Measurements from ENCODE around the gene RPIA. TPM values are rescaled to one million over a fixed set of nuclear protein-coding genes. Genes with fewer than 3 reads are reported as not detected.
A peak's percentile ranks its signal among the peaks of the same experiment; 100 is the strongest.
"Not testable (repeated sequence)": the region's sequence is repeated elsewhere in the genome, so short reads cannot be mapped to it uniquely, and the experiment has no call there.

The RPIA gene
- total RNA-seq, 2 donors from 2014 or later = 4.1 to 4.7 TPM

DNA sequence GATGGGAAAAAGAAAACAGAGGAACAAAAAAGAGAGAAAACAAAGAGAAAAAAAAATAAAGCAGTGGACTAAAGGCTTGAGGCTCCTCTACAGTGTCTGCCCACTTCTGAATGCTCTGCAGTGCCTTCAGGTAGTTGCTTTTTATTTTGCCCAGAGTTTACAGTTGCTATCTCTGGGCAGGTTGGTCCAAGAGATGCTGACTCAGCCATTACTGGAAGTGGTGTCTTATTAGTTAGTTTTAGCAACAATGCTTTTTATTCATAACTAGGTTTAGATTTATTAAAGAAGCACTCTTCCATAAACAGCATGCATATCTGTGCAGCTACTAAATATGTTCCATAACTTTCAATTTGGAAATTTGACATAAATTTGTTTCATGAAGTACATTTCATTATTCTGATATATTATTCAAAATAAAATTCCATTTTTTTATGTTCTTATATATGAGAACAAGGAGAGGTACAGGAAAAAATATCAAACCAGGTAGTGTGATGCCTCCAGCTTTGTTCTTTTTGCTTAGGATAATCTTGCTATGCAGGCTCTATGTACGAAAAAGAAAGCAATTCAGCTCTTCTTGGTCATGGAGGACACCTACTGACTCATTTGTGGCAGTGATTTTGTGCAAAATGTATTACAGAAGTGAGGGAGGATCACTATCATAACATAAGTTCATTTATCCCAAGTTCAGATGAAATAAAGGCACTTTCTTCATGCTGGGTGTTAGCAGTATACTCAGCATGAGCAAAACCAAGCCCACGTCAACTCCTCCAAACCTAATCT, 69.5 kb downstream of the RPIA start:
- H3K27me3 ChIP-seq (replicated peaks; ENCODE audit: insufficient read depth) = no peaks in the 10 kb centered on the region
- DNase-seq (ENCODE audit: low spot score) = no peak
- H3K27ac ChIP-seq = no peak overlapping the region
- peaks cover 0 to 11% of the 10 kb centered on the region in 2 donors for H3K4me1 ChIP-seq (ENCODE audit: control insufficient read depth in 1 of 2, low read depth in 2 of 2)
- no peak overlapping the region for H3K4me3 ChIP-seq
- H3K9me3 ChIP-seq = peaks cover 18% of the 10 kb centered on the region
- TF ChIP-seq, protein P1, sequence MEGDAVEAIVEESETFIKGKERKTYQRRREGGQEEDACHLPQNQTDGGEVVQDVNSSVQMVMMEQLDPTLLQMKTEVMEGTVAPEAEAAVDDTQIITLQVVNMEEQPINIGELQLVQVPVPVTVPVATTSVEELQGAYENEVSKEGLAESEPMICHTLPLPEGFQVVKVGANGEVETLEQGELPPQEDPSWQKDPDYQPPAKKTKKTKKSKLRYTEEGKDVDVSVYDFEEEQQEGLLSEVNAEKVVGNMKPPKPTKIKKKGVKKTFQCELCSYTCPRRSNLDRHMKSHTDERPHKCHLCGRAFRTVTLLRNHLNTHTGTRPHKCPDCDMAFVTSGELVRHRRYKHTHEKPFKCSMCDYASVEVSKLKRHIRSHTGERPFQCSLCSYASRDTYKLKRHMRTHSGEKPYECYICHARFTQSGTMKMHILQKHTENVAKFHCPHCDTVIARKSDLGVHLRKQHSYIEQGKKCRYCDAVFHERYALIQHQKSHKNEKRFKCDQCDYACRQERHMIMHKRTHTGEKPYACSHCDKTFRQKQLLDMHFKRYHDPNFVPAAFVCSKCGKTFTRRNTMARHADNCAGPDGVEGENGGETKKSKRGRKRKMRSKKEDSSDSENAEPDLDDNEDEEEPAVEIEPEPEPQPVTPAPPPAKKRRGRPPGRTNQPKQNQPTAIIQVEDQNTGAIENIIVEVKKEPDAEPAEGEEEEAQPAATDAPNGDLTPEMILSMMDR (IDR thresholded peaks at IDR 0.05) = no peak
- no peak for ATAC-seq (ENCODE audit: insufficient number of reproducible peaks, low FRiP score, low read depth)
- no peaks in the 10 kb centered on the region for H3K36me3 ChIP-seq

DNA sequence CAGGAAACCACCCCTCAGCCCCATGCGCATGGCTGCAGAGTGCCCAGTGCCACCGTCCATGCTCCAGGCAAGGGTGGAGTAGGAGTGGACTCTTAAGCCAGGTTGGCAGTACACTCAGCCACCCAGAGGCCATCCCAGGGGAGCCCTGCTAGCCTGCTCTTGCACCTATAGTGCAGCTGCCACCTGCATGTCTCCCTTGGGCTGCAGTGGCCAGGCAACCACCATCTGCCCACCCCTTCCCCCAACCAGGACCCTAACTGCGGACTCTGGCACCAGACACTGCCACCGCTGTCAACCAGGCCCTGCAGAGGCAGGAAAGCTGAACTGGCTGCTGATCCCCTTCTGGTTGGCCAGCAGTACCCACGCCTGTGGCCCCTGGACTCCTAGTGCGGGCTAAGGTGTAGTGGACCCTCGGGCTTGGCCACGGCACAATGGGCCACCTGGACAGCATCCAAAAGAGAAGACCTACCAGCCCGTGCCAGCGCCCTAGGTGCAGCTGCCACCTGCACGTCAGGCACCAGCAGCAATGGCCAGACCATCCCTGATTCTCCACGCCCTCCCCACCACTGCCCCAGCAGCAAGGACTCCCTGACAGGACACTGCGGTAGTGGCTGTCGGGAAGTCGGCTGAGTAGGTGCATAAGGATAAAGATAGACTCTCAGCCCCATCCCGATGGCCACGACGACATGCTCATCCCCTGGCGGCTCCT, 72.8 kb downstream of the RPIA start:
- peaks cover 4% of the 10 kb centered on the region for H3K9me3 ChIP-seq
- no peaks in the 10 kb centered on the region for H3K27me3 ChIP-seq (replicated peaks; ENCODE audit: insufficient read depth)
- H3K4me3 ChIP-seq = no peak overlapping the region
- peaks cover 0 to 11% of the 10 kb centered on the region in 2 donors for H3K4me1 ChIP-seq (ENCODE audit: control insufficient read depth in 1 of 2, low read depth in 2 of 2)
- TF ChIP-seq, protein P1 (IDR thresholded peaks at IDR 0.05) = no peak
- no peak for DNase-seq (ENCODE audit: low spot score)
- H3K36me3 ChIP-seq = no peaks in the 10 kb centered on the region
- ATAC-seq (ENCODE audit: insufficient number of reproducible peaks, low FRiP score, low read depth) = no peak
- H3K27ac ChIP-seq = no peak overlapping the region

DNA sequence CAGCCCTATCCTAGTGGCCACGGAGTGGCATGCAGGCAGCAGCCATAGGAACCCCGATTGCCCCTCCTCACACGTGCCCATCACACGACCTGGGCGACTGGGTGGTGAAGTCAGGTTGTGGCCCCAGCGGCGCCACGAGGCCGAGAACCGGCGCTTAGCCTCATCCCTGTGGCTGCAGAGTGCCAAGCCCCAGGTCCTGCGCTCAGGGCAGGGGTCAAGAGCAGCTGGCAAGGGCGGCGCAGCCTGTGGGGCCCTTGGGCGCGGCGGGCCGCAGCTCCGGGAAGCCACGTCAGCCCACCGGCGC, 73.3 kb downstream of the RPIA start:
- no peaks in the 10 kb centered on the region for H3K36me3 ChIP-seq
- H3K27ac ChIP-seq = no peak overlapping the region
- H3K9me3 ChIP-seq = no peaks in the 10 kb centered on the region
- H3K27me3 ChIP-seq (replicated peaks; ENCODE audit: insufficient read depth) = no peaks in the 10 kb centered on the region
- no peak for ATAC-seq (ENCODE audit: insufficient number of reproducible peaks, low FRiP score, low read depth)
- H3K4me1 ChIP-seq (ENCODE audit: control insufficient read depth in 1 of 2, low read depth in 2 of 2) = peaks cover 0 to 11% of the 10 kb centered on the region in 2 donors
- TF ChIP-seq, protein P1 (IDR thresholded peaks at IDR 0.05) = no peak
- no peak overlapping the region for H3K4me3 ChIP-seq
- no peak for DNase-seq (ENCODE audit: low spot score)

DNA sequence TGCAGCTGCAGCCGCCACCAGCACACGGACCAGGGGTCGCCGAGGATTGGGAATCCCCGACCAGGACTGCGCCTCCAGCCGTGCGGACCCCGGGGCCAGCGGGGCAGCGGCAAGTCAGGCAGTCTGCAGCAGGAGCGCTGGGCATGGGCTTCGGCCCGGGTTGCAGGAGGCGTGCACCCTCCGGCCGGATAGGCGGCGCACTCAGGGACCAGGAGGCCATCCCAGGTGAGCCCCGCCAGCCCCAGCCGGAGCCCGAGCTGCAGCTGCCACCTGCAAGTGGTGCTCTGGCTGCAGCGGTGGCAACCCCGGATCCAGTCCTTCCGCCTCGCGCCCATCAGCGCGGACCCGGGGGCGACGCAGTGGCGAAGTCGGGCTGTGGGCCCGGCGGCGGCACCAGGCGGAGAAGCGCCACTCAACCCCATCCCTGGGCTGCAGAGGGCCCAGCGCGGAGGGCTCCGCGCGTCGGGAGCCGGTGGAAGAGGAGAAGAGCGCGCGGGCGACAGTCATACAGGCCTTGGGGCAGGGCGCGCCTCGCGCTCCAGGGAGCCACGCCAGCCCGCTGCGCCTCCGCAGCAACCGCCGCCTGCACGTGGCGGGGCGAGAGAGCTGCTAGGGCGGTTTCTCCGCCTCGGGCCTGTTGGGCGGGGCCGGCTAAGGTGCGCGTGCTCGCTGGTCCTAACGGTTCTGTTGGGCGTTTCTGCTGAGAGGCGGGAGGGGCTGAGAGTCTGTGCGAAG, 73.8 kb downstream of the RPIA start:
- TF ChIP-seq, protein P1 (IDR thresholded peaks at IDR 0.05) = no peak
- Histone ChIP-seq H3K36me3 (no peaks in the 10 kb centered on the region), H3K4me1 (ENCODE audit: control insufficient read depth in 1 of 2, low read depth in 2 of 2) (peaks cover 0 to 11% of the 10 kb centered on the region in 2 donors), H3K4me3 (peak overlapping the region; percentile 47), H3K27me3 (replicated peaks; ENCODE audit: insufficient read depth) (no peaks in the 10 kb centered on the region), H3K27ac (no peak overlapping the region), H3K9me3 (no peaks in the 10 kb centered on the region)
- ATAC-seq (ENCODE audit: insufficient number of reproducible peaks, low FRiP score, low read depth) (no peak), DNase-seq (ENCODE audit: low spot score) (no peak)

DNA sequence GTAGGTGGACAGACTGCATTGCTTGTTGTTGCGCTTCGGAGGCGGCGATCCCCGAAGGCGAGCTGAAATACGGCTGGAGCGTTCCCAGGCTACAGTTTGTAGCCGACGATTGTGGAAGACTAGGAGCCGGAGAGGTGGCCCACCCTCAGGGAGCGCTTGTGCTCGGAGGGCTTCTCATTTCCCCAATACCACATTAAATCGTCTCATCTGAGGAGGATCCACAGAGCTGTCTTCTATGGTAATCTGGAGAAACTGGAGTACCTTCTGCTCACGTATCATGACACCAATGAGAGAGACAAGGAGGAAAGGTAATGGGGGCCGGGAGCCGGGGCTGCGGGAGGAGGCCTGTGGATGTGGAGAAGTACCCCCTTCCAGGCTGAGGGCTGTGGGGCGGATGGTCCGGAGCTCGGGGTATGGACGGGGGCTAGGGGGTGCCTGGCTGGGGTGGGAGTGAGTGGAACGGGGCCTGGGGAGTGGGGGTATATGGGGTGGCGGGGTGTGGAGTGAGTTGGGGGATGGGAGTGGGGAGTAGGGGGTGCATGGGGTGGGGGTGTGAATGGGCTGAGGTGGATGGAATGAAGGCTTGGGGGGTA, 74.5 kb downstream of the RPIA start:
- not testable (repeated sequence) for H3K27ac ChIP-seq; H3K27me3 ChIP-seq (replicated peaks; ENCODE audit: insufficient read depth); H3K9me3 ChIP-seq; DNase-seq (ENCODE audit: low spot score); H3K36me3 ChIP-seq; ATAC-seq (ENCODE audit: insufficient number of reproducible peaks, low FRiP score, low read depth)
- H3K4me1 ChIP-seq (ENCODE audit: control insufficient read depth in 1 of 2, low read depth in 2 of 2) = peaks cover 0 to 11% of the 10 kb centered on the region in 2 donors
- peak overlapping the region; percentile 47 for H3K4me3 ChIP-seq
